Measurements from ENCODE around the gene CCDC149.

- TF ChIP-seq ESRRG (CRISPR knock-in tag; IDR thresholded peaks at IDR 0.05) (no peak), CREB5 (CRISPR knock-in tag; IDR thresholded peaks at IDR 0.05; ENCODE audit: low read depth) (no peak), RARB (CRISPR knock-in tag; IDR thresholded peaks at IDR 0.05) (no peak)
Observed at GRCh38 chr4:24913119-24913485, 260 bp upstream of the CCDC149 start.

All from SK-N-SH treated with all-trans-retinoic acid at 6 μM for 48 hours (cell line).